Measurements from ENCODE around the gene TMED9.
"Not testable (repeated sequence)": the region's sequence is repeated elsewhere in the genome, so short reads cannot be mapped to it uniquely, and the experiment has no call there.

Gene TMED9

GRCh38 chr5:177557796-177558195 lies 34.2 kb upstream of the TMED9 start:
- no peak for DNase-seq (ENCODE audit: low spot score)
- no peak for TF ChIP-seq CTCF (IDR thresholded peaks at IDR 0.05; ENCODE audit: extremely low read depth, missing control alignments)

GRCh38 chr5:177559446-177559941 lies 32.5 kb upstream of the TMED9 start:
- not testable (repeated sequence) for DNase-seq (ENCODE audit: low spot score)

- no peak for DNase-seq (ENCODE audit: low spot score)
These were observed 27.0 kb upstream of the TMED9 start for GRCh38 chr5:177565046-177565445.

GRCh38 chr5:177568326-177568725 lies 23.7 kb upstream of the TMED9 start:
- no peak for TF ChIP-seq CTCF (IDR thresholded peaks at IDR 0.05; ENCODE audit: extremely low read depth, missing control alignments)
- DNase-seq (ENCODE audit: low spot score) = no peak

More at GRCh38 chr5:177565046-177565445, 27.0 kb upstream of the TMED9 start:
- TF ChIP-seq CTCF (IDR thresholded peaks at IDR 0.05; ENCODE audit: extremely low read depth, missing control alignments) = no peak

GRCh38 chr5:177569894-177570293 lies 22.1 kb upstream of the TMED9 start:
- TF ChIP-seq CTCF (IDR thresholded peaks at IDR 0.05; ENCODE audit: extremely low read depth, missing control alignments) = no peak
- DNase-seq (ENCODE audit: low spot score) = no peak

GRCh38 chr5:177575488-177575887 lies 16.5 kb upstream of the TMED9 start:
- no peak for DNase-seq (ENCODE audit: low spot score)
- no peak for TF ChIP-seq CTCF (IDR thresholded peaks at IDR 0.05; ENCODE audit: extremely low read depth, missing control alignments)

- no peak for DNase-seq (ENCODE audit: low spot score)
- TF ChIP-seq CTCF (IDR thresholded peaks at IDR 0.05; ENCODE audit: extremely low read depth, missing control alignments) = no peak
These were observed 15.8 kb upstream of the TMED9 start for GRCh38 chr5:177576169-177576568.

- TF ChIP-seq CTCF (IDR thresholded peaks at IDR 0.05; ENCODE audit: extremely low read depth, missing control alignments) = no peak
- DNase-seq (ENCODE audit: low spot score) = no peak
These were observed 13.7 kb upstream of the TMED9 start for GRCh38 chr5:177578316-177578715.
